Muscle layer of duodenum (tissue), 2 donors: Measurements from ENCODE around the gene SPI1.

Experiments used
- H3K27ac ChIP-seq: one replicate; pipeline ENCODE4 v1.7.0; 2013; ENCODE audit warnings: mild to moderate bottlenecking, low read length
- H3K27me3 ChIP-seq: one replicate; pipeline ENCODE4 v1.7.0; 2013; ENCODE audit warnings: low read depth, mild to moderate bottlenecking, control low read depth, low read length
- H3K36me3 ChIP-seq, 2 donors: one replicate each; pipeline ENCODE4 v1.7.0; 2013; ENCODE audit warnings: low read length in 2 of 2, control low read depth in 1 of 2, mild to moderate bottlenecking in 1 of 2; ENCODE audit not compliant: insufficient read depth in 2 of 2, control insufficient read depth in 1 of 2
- H3K4me1 ChIP-seq, 2 donors: one replicate each; pipeline ENCODE4 v1.7.0; 2013; ENCODE audit warnings: low read length in 2 of 2, mild to moderate bottlenecking in 2 of 2, control low read depth in 1 of 2, moderate library complexity in 1 of 2; ENCODE audit not compliant: insufficient read depth in 2 of 2, control insufficient read depth in 1 of 2
- H3K4me3 ChIP-seq, 2 donors: one replicate each; pipeline ENCODE4 v1.7.0; 2013; ENCODE audit warnings: low read length in 2 of 2, low read depth in 1 of 2, mild to moderate bottlenecking in 1 of 2
- H3K9me3 ChIP-seq, 2 donors: one replicate each; pipeline ENCODE4 v1.7.0; 2013; ENCODE audit warnings: low read length in 2 of 2, control low read depth in 1 of 2, mild to moderate bottlenecking in 1 of 2; ENCODE audit not compliant: control insufficient read depth in 1 of 2
- donor health status: healthy.

The SPI1 gene

GRCh38 chr11:47332791-47333525 lies 45.4 kb downstream of the SPI1 start:
- H3K4me3 ChIP-seq: no peak overlapping the region
- H3K27me3 ChIP-seq: no peaks in the 10 kb centered on the region
- H3K36me3 ChIP-seq: peaks cover 12 to 18% of the 10 kb centered on the region in 2 donors
- no peak overlapping the region for H3K27ac ChIP-seq
- no peaks in the 10 kb centered on the region for H3K9me3 ChIP-seq
- peaks cover 0 to 20% of the 10 kb centered on the region in 2 donors for H3K4me1 ChIP-seq

GRCh38 chr11:47332303-47332711 lies 46.0 kb downstream of the SPI1 start:
- Histone ChIP-seq H3K4me1 (peaks cover 0 to 20% of the 10 kb centered on the region in 2 donors), H3K36me3 (peaks cover 17 to 24% of the 10 kb centered on the region in 2 donors), H3K27ac (no peak overlapping the region), H3K9me3 (no peaks in the 10 kb centered on the region), H3K27me3 (no peaks in the 10 kb centered on the region), H3K4me3 (no peak overlapping the region)

GRCh38 chr11:47331454-47332302 lies 46.7 kb downstream of the SPI1 start:
- Histone ChIP-seq H3K27me3 (no peaks in the 10 kb centered on the region), H3K36me3 (peaks cover 21 to 31% of the 10 kb centered on the region in 2 donors), H3K4me1 (peaks cover 0 to 20% of the 10 kb centered on the region in 2 donors), H3K4me3 (no peak overlapping the region), H3K9me3 (no peaks in the 10 kb centered on the region), H3K27ac (no peak overlapping the region)

GRCh38 chr11:47329987-47330931 lies 48.1 kb downstream of the SPI1 start:
- H3K4me1 ChIP-seq: peaks cover 0 to 20% of the 10 kb centered on the region in 2 donors
- no peak overlapping the region for H3K27ac ChIP-seq
- H3K9me3 ChIP-seq: no peaks in the 10 kb centered on the region
- H3K36me3 ChIP-seq: peaks cover 34 to 45% of the 10 kb centered on the region in 2 donors
- no peaks in the 10 kb centered on the region for H3K27me3 ChIP-seq
- no peak overlapping the region for H3K4me3 ChIP-seq

GRCh38 chr11:47329431-47329986 lies 48.8 kb downstream of the SPI1 start:
- Histone ChIP-seq H3K9me3 (no peaks in the 10 kb centered on the region), H3K27ac (no peak overlapping the region), H3K4me3 (no peak overlapping the region), H3K36me3 (peaks cover 41 to 48% of the 10 kb centered on the region in 2 donors), H3K4me1 (peaks cover 0 to 20% of the 10 kb centered on the region in 2 donors), H3K27me3 (no peaks in the 10 kb centered on the region)

- peaks cover 41 to 48% of the 10 kb centered on the region in 2 donors for H3K36me3 ChIP-seq
- H3K9me3 ChIP-seq: no peaks in the 10 kb centered on the region
- H3K4me3 ChIP-seq: no peak overlapping the region
- H3K27ac ChIP-seq: no peak overlapping the region
- H3K27me3 ChIP-seq: no peaks in the 10 kb centered on the region
- peaks cover 0 to 20% of the 10 kb centered on the region in 2 donors for H3K4me1 ChIP-seq
These were observed 49.6 kb downstream of the SPI1 start for GRCh38 chr11:47328449-47329390.

GRCh38 chr11:47327949-47328348 lies 50.4 kb downstream of the SPI1 start:
- peaks cover 41 to 48% of the 10 kb centered on the region in 2 donors for H3K36me3 ChIP-seq
- no peaks in the 10 kb centered on the region for H3K9me3 ChIP-seq
- H3K27ac ChIP-seq: no peak overlapping the region

GRCh38 chr11:47327025-47327424 lies 51.3 kb downstream of the SPI1 start:
- Histone ChIP-seq H3K27ac (no peak overlapping the region), H3K9me3 (no peaks in the 10 kb centered on the region), H3K27me3 (no peaks in the 10 kb centered on the region), H3K36me3 (peaks cover 42 to 53% of the 10 kb centered on the region in 2 donors), H3K4me1 (peaks cover 0 to 20% of the 10 kb centered on the region in 2 donors), H3K4me3 (no peak overlapping the region)

More at GRCh38 chr11:47327949-47328348, 50.4 kb downstream of the SPI1 start:
- no peaks in the 10 kb centered on the region for H3K27me3 ChIP-seq
- no peak overlapping the region for H3K4me3 ChIP-seq
- peaks cover 0 to 20% of the 10 kb centered on the region in 2 donors for H3K4me1 ChIP-seq

GRCh38 chr11:47326198-47326597 lies 52.1 kb downstream of the SPI1 start:
- H3K4me3 ChIP-seq: no peak overlapping the region
- no peaks in the 10 kb centered on the region for H3K27me3 ChIP-seq
- H3K27ac ChIP-seq: no peak overlapping the region
- peaks cover 48 to 57% of the 10 kb centered on the region in 2 donors for H3K36me3 ChIP-seq
- no peaks in the 10 kb centered on the region for H3K9me3 ChIP-seq
- peaks cover 0 to 20% of the 10 kb centered on the region in 2 donors for H3K4me1 ChIP-seq
